NCI-H146 treated with DMSO at 0.1 percent for 48 hours (cell line): Measurements from ENCODE around the gene DCAF5.

ENCODE experiments used
- DNase-seq: peaks from one replicate; lab custom pipeline; 2025; ENCODE audit not compliant: unreplicated experiment; lab: John Stamatoyannopoulos, UW

DCAF5 gene

DNA sequence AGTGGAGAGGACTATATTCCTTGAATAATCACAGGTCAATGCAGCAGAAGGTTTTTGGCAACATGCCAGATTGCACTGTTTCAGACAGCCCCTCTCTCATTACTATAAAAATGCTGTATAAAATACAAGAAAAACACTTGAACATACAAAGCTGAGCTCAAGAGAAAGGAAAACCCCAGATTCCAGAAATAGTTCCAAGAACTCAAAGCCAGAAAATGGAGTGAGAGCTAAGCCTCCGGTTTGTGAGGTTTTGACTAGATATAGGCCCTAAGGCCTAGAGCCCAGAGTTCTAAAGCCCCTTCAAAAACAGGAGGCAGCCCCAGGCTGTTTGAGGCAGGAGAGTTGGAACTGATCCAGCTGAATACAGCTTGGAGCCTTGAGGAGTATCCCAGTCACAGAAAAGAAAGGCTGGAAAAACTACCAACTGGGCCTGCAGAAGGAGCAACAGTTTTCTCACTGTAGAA, 144.5 kb downstream of the DCAF5 start:
- no peak for DNase-seq

GRCh38 chr14:69006346-69006745, 146.6 kb downstream of the DCAF5 start:
- DNase-seq = no peak

DNA sequence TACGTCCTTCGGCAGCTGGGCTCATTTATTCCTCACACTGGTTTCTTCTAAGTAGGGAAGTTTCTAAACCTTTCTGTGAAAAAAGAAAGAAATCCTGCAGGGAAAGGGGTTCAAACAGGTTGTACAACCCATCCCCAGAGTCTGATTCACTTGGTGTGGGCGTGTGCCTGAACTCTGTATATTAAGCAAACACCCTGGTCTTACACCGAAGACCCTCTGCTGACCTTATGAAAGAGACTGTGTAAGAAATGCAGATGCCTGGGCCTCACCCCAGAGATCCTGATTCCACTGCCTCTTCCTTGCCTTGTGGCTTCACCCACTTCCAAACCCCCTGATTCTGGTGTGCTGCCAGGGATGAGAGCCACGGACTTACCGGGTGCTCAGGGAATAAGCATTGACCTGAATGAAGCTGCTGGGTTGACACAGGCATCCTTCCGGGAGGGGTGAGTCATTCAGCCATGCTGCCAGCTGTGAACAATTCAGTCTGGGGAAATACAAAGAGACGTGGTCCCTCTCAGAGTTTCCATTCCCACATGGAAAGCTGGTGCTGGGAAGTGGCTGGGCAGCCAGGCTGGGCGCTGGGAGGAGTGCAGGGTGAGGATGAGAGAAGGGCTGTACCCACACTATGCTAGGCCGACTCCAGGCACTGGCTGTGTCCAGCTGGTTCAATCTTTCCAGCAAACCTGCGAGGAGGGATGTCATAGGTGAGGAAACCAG, 147.3 kb downstream of the DCAF5 start:
- peak; percentile 12 for DNase-seq

- DNase-seq = no peak
Measured at GRCh38 chr14:69004731-69005431, 148.0 kb downstream of the DCAF5 start.

GRCh38 chr14:69003626-69004025, 149.3 kb downstream of the DCAF5 start:
- no peak for DNase-seq

- no peak for DNase-seq
Measured at GRCh38 chr14:69002069-69002468, 150.8 kb downstream of the DCAF5 start.

DNA sequence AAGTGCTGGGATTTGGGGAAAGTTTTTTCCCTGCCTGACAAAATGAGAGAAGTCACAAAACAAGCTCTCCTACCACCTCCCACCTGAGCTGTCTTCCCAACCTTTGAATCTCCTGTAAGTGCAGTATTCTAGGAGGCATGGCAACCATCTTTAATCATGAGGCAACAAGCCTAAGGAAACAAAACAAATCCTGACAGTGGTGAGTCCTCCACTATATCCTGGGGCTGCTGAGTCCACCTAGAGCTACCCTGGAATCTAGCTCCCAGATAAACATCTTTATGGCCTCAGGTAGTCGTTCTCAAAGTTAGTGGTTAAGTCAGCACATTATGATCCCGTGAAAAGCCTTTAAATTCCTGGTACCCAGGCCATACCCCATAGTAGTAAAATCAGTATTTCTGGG, 151.5 kb downstream of the DCAF5 start:
- no peak for DNase-seq
